Measurements from ENCODE around the gene C3orf18.

DNA sequence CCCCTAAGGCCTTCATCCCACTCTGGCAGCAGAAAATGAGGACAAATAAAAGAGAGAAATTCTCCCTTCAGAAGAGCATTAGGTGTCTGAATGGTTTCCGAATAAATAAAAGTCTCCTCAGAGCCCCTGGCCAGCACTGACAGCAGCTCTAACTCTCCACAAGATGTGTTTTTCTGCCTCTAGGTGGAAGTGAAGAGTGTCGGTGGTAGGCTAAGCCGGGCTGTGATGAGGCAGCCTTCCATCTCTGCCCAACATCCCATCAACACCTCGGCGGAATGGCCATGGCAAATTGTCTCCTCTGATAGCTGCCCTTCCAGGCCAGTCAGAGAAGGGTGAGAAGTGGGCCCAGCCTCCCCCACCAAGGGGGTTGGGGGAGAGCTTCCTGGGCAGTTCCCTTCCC, 57.8 kb downstream of the C3orf18 start:
- TF ChIP-seq, protein P1, sequence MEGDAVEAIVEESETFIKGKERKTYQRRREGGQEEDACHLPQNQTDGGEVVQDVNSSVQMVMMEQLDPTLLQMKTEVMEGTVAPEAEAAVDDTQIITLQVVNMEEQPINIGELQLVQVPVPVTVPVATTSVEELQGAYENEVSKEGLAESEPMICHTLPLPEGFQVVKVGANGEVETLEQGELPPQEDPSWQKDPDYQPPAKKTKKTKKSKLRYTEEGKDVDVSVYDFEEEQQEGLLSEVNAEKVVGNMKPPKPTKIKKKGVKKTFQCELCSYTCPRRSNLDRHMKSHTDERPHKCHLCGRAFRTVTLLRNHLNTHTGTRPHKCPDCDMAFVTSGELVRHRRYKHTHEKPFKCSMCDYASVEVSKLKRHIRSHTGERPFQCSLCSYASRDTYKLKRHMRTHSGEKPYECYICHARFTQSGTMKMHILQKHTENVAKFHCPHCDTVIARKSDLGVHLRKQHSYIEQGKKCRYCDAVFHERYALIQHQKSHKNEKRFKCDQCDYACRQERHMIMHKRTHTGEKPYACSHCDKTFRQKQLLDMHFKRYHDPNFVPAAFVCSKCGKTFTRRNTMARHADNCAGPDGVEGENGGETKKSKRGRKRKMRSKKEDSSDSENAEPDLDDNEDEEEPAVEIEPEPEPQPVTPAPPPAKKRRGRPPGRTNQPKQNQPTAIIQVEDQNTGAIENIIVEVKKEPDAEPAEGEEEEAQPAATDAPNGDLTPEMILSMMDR (IDR thresholded peaks at IDR 0.05): no peak
- TF ChIP-seq EP300 (IDR thresholded peaks at IDR 0.05; ENCODE audit: low read depth) (no peak), POLR2AphosphoS5 (IDR thresholded peaks at IDR 0.05) (no peak), POLR2A (IDR thresholded peaks at IDR 0.05) (no peak)

All from transverse colon (tissue), 4 donors.